Stimulated activated CD8-positive, alpha-beta memory T cell treated with anti-CD3 and anti-CD28 coated beads, Interleukin-2, amount 100 ng/mL, for 48 hours (primary cell): Measurements from ENCODE around the gene MOB4.
A peak's percentile ranks its signal among the peaks of the same experiment; 100 is the strongest.
"Not testable (repeated sequence)": the region's sequence is repeated elsewhere in the genome, so short reads cannot be mapped to it uniquely, and the experiment has no call there.

Experiments
- DNase-seq, 2 donors: peaks; one replicate each; pipeline ENCODE4 v3.0.0-alpha.2; 2020; ENCODE audit warnings: low read depth in 2 of 2

Gene MOB4

GRCh38 chr2:197514754-197515153 is 1.1 kb upstream of the MOB4 start:
- no peak for DNase-seq

GRCh38 chr2:197515315-197515738 is 539 bp upstream of the MOB4 start:
- no peak for DNase-seq

GRCh38 chr2:197516393-197516761 is 511 bp downstream of the MOB4 start:
- DNase-seq = peak in 1 of 2 donors; percentile 5

GRCh38 chr2:197517150-197517549 is 1.3 kb downstream of the MOB4 start:
- DNase-seq = no peak

GRCh38 chr2:197538412-197538811 is 22.5 kb downstream of the MOB4 start:
- DNase-seq = no peak

- no peak for DNase-seq
These were observed 23.9 kb downstream of the MOB4 start for GRCh38 chr2:197539734-197540133.

GRCh38 chr2:197543206-197543605 is 27.3 kb downstream of the MOB4 start:
- DNase-seq = no peak

GRCh38 chr2:197547163-197547900 is 31.5 kb downstream of the MOB4 start:
- DNase-seq = no peak

- no peak for DNase-seq
These were observed 32.7 kb downstream of the MOB4 start for GRCh38 chr2:197548582-197548981.

GRCh38 chr2:197551260-197551659 is 35.4 kb downstream of the MOB4 start:
- DNase-seq = not testable (repeated sequence)

- no peak for DNase-seq
These were observed 39.6 kb downstream of the MOB4 start for GRCh38 chr2:197555467-197555866.

- DNase-seq = no peak
These were observed 40.6 kb downstream of the MOB4 start for GRCh38 chr2:197556456-197556855.

GRCh38 chr2:197558393-197558792 is 42.5 kb downstream of the MOB4 start:
- no peak for DNase-seq

- DNase-seq = no peak
These were observed 43.8 kb downstream of the MOB4 start for GRCh38 chr2:197559681-197560080.

GRCh38 chr2:197560146-197560665 is 44.3 kb downstream of the MOB4 start:
- DNase-seq = no peak

- DNase-seq = no peak
These were observed 55.9 kb downstream of the MOB4 start for GRCh38 chr2:197571627-197572271.

- no peak for DNase-seq
These were observed 57.7 kb downstream of the MOB4 start for GRCh38 chr2:197573608-197574007.

GRCh38 chr2:197575987-197576386 is 60.1 kb downstream of the MOB4 start:
- no peak for DNase-seq

GRCh38 chr2:197576631-197577030 is 60.8 kb downstream of the MOB4 start:
- DNase-seq = no peak

GRCh38 chr2:197577446-197577845 is 61.6 kb downstream of the MOB4 start:
- no peak for DNase-seq

GRCh38 chr2:197578294-197578693 is 62.4 kb downstream of the MOB4 start:
- DNase-seq = not testable (repeated sequence)

GRCh38 chr2:197580166-197580565 is 64.3 kb downstream of the MOB4 start:
- not testable (repeated sequence) for DNase-seq

- DNase-seq = not testable (repeated sequence)
These were observed 71.4 kb downstream of the MOB4 start for GRCh38 chr2:197587255-197587654.
